Activated naive CD4-positive, alpha-beta T cell treated with anti-CD3 and anti-CD28 coated beads, Interleukin-2, amount 50 U/mL, for 24 hours (primary cell): ENCODE data around the gene REL.
"Not testable (repeated sequence)": the region's sequence is repeated elsewhere in the genome, so short reads cannot be mapped to it uniquely, and the experiment has no call there.

Experiments
- H3K27ac Mint-ChIP-seq: one replicate; pipeline ENCODE4 v1.8.0; 2021; ENCODE audit warnings: mild to moderate bottlenecking, mixed read lengths
- H3K27me3 Mint-ChIP-seq: one replicate; pipeline ENCODE4 v1.8.0; 2021; ENCODE audit warnings: mixed read lengths
- H3K36me3 Mint-ChIP-seq: one replicate; pipeline ENCODE4 v1.8.0; 2021; ENCODE audit warnings: mixed read lengths
- H3K4me1 Mint-ChIP-seq: one replicate; pipeline ENCODE4 v1.8.0; 2021; ENCODE audit warnings: mixed read lengths
- H3K4me3 Mint-ChIP-seq: one replicate; pipeline ENCODE4 v1.8.0; 2021; ENCODE audit warnings: mild to moderate bottlenecking, mixed read lengths
- H3K9me3 Mint-ChIP-seq: one replicate; pipeline ENCODE4 v1.8.0; 2021; ENCODE audit warnings: mixed read lengths

REL gene

DNA sequence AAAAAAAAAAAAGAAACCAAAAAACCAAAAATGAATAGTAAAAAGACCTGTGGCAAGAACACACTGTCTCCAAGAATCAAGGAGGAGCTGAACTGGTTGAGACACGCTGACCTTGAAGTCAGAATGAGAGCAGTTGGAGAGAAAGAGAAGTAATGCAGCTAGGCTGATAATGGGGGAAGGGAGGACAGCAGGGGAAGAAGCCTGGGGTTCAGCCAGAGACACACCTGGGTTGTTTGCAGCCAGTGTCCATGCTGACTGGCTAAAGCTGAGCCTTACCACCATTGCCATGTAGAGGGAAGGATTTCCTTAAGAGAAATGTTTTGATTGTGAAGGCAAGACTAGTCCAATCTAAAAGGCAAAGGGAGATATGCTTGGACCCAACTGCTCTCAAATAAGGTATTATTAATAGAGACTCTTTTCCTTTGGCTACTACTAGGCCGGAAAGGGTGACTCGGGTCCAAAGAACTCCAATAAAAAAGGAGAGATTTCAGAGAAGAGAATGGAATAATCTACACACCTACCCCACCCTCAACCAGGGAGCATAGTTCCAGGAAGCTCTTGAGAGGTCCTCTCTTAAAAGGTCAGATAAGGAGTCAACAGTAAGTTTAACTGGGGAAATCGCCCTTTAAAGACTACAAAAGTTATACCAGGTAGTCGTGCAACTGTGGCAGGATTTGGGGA, 25.2 kb upstream of the REL start:
- Mint-ChIP-seq H3K27ac (no peak overlapping the region), H3K27me3 (no peaks in the 10 kb centered on the region), H3K36me3 (no peaks in the 10 kb centered on the region), H3K9me3 (no peaks in the 10 kb centered on the region), H3K4me3 (no peak overlapping the region), H3K4me1 (peaks cover 1% of the 10 kb centered on the region)

DNA sequence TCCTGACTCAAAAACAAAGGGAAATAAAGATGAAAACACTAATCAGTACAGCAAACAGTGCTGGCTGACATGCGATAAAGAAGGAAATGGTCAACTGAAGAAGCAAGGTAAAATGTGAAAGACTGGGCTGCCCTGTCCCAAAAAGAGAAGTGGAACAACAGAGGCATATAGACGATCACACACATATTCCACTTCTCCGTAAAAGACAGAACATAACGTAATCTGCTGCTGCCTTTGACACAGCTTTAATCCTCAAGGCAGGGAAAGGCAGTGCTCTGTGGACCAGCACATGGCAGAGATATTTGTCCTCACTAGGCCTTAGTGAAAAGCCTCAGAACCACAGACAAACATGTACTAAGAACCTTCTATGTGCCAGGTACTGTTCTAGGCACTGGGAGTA, 24.3 kb upstream of the REL start:
- Mint-ChIP-seq H3K36me3 (no peaks in the 10 kb centered on the region), H3K4me3 (no peak overlapping the region), H3K9me3 (no peaks in the 10 kb centered on the region), H3K27me3 (no peaks in the 10 kb centered on the region), H3K27ac (no peak overlapping the region), H3K4me1 (no peaks in the 10 kb centered on the region)

DNA sequence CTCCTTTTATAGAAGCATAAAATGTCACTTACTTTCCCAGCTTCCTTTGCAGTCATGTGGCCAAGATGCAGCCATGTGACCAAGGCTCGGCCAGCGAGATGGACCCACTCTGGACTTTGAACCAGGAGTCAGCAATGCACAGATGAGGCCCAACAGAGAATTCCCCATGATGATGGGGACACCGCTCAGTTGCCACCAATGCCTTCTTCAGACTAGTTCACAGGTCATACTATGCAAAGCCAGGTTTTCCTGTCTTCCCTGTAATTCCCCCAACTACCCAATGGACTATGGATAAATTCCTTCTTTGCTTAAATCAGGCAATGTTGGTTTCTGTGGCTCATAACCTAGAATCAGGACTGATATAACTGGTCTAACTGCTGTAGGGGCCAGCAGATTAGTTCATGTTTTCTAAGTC, 22.5 kb upstream of the REL start:
- Mint-ChIP-seq H3K4me1 (peaks cover 5% of the 10 kb centered on the region), H3K27me3 (no peaks in the 10 kb centered on the region), H3K27ac (no peak overlapping the region), H3K9me3 (no peaks in the 10 kb centered on the region), H3K4me3 (no peak overlapping the region), H3K36me3 (peaks cover 3% of the 10 kb centered on the region)

DNA sequence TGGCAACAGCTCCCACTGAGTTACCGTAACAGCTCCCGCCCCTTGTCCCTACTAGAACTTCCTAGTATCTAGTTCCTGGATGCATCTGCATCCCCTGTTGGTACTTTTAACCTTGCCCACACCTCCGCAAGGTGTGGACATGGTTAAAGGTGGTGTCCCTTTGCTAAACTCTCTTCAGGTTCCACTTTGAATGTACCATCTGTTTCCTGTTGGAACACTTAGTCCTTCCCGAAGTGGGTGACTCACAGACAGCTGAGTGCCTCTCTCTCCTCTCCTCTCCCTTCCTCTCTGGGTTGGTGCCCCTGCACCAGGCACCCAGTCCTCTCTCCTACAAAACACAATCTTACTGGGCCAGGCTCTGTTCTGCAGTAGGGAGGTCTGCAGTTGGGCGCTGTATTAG, 19.6 kb upstream of the REL start:
- no peak overlapping the region for H3K27ac Mint-ChIP-seq

DNA sequence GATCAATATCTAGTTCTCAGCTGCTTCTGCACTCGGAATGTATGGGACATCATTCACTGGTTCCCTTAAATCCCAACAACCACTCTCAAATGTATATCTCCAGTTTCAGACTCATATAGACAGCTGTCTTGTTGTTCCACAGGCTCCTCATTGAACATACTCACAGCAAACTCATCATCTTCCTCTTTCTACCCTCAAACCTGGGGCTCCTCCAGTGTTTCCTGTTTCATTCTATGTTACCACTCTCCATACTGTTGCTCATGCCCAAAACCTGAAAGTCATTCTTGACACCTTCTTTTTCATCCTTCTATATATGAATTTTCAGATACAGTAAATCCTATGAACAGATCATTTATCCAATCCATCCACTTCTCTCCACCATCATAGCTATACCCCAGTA, 18.7 kb upstream of the REL start:
- H3K27ac Mint-ChIP-seq = no peak overlapping the region
- H3K27me3 Mint-ChIP-seq = no peaks in the 10 kb centered on the region
- peaks cover 15% of the 10 kb centered on the region for H3K9me3 Mint-ChIP-seq
- no peak overlapping the region for H3K4me3 Mint-ChIP-seq
- peaks cover 9% of the 10 kb centered on the region for H3K36me3 Mint-ChIP-seq
- H3K4me1 Mint-ChIP-seq = peaks cover 18% of the 10 kb centered on the region

More for the DNA sequence above, 19.6 kb upstream of the REL start:
- H3K36me3 Mint-ChIP-seq = peaks cover 3% of the 10 kb centered on the region
- H3K9me3 Mint-ChIP-seq = peaks cover 6% of the 10 kb centered on the region
- H3K4me3 Mint-ChIP-seq = no peak overlapping the region
- peaks cover 9% of the 10 kb centered on the region for H3K4me1 Mint-ChIP-seq
- H3K27me3 Mint-ChIP-seq = no peaks in the 10 kb centered on the region

DNA sequence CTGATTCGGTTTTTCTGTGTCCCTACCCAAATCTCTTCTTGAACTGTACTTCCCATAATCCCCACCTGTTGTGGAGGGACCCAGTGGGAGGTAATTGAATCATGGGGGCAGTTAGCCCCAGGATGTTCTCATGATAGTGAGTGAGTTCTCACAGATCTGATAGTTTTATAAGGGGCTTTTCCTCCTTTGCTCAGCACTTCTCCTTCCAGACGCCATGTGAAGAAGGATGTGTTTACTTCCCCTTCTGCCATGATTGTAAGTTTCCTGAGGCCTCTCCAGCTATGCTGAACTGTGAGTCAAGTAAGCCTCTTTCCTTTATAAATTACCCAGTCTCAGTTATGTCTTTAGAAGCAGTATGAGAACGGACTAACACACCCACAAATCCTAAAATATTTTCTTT, 16.0 kb upstream of the REL start:
- not testable (repeated sequence) for H3K4me3 Mint-ChIP-seq, H3K27ac Mint-ChIP-seq, H3K27me3 Mint-ChIP-seq
- Mint-ChIP-seq H3K4me1 (peaks cover 30% of the 10 kb centered on the region), H3K9me3 (peaks cover 20% of the 10 kb centered on the region), H3K36me3 (peaks cover 13% of the 10 kb centered on the region)

DNA sequence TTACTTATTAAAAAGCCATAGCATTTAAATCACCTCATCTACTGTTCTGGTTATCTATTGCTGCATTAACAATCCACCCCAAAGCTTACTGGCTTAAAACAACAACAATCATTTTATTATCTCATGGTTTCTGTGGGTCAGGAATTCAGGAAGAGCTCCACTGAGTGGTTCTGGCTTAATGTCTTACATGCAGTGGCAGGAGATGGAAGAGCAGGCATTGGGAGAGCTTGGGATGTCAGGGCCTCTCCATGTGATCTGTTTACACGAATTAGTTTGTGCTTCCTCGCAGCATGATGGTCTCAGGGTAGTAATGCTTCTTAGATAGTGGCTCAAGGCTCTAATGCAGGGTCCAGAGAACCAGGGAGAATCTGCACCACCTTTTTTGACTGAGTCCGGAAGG, 14.4 kb upstream of the REL start:
- Mint-ChIP-seq H3K27ac (peak overlapping the region; percentile 89), H3K4me3 (no peak overlapping the region), H3K36me3 (peaks cover 13% of the 10 kb centered on the region), H3K4me1 (peaks cover 31% of the 10 kb centered on the region), H3K27me3 (no peaks in the 10 kb centered on the region), H3K9me3 (peaks cover 20% of the 10 kb centered on the region)

DNA sequence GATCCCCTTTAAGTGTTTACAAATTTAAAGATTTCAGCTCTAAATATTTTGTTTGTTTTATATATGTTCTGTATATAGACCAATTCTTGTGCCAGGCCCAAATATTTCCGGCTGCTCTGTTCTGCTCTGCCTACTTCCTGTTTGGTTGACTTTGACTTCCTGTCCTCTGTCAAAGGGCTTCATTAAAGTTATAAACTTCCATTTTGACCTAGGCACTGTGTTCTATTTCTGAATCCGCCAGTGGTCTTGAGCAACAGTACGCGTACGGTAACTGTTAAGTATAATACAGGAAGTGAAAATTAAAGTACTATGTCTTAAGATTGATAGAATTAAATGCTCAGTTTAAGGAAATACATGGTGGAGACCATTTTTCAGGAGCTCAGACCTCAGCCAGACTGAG, 13.5 kb upstream of the REL start:
- Mint-ChIP-seq H3K9me3 (peaks cover 20% of the 10 kb centered on the region), H3K36me3 (peaks cover 11% of the 10 kb centered on the region), H3K4me3 (peak overlapping the region; percentile 57), H3K27me3 (no peaks in the 10 kb centered on the region), H3K27ac (peak overlapping the region; percentile 95), H3K4me1 (peaks cover 36% of the 10 kb centered on the region)

DNA sequence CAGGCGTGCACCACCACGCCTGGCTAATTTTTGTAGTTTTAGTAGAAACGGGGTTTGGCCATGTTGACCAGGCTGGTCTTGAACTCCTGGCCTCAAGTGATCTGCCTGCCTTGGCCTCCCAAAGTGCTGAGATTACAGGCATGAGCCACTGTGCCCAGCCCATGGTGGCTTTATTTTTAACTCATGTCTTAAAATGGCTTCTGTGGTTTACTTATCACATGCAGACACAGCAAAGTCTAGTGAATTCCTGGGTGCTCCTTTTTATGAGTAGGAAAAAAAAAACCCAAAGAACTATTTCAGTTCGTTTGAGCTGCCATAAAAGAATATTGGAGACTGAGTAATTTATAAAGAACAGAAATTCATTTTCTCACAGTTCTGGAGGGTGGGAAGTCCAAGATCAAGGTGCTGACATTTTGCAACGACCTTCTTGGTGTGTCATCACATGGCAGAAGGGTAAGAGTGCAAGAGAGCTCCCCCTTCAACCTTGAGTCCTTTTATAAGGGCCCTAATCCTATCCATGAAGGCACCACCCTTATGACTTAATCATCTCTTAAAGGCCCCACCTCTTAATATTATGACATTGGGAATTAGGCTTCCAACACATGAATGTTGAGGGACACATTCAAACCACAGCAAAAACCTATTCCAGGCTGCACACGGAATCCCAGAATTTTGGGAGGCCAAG, 12.6 kb upstream of the REL start:
- H3K4me3 Mint-ChIP-seq = no peak overlapping the region
- no peak overlapping the region for H3K27ac Mint-ChIP-seq
- peaks cover 10% of the 10 kb centered on the region for H3K36me3 Mint-ChIP-seq
- peaks cover 20% of the 10 kb centered on the region for H3K9me3 Mint-ChIP-seq
- H3K4me1 Mint-ChIP-seq = peaks cover 35% of the 10 kb centered on the region
- H3K27me3 Mint-ChIP-seq = no peaks in the 10 kb centered on the region

DNA sequence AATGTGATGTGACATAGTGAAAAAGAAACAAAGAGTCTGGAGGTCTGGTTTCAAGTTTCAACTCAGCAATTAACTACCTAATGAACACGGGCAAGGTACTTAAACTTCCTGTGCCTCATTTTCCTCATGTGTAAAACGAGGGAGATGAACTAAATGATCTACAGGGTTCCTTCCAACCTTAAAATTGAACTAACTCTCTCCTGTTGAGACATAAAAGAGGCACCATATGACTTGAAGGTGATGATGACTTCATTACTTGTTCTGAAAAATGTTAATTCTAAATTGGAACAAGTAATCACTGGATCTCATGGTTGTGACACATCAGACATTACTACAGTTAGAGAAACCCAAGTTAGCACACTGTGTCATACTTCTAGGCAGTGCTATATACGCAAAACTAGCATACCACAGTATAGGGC, 8.9 kb upstream of the REL start:
- peaks cover 6% of the 10 kb centered on the region for H3K9me3 Mint-ChIP-seq
- H3K4me1 Mint-ChIP-seq = peaks cover 23% of the 10 kb centered on the region
- no peaks in the 10 kb centered on the region for H3K27me3 Mint-ChIP-seq
- peaks cover 4% of the 10 kb centered on the region for H3K36me3 Mint-ChIP-seq
- H3K27ac Mint-ChIP-seq = peak overlapping the region; percentile 90
- peak overlapping the region; percentile 39 for H3K4me3 Mint-ChIP-seq

DNA sequence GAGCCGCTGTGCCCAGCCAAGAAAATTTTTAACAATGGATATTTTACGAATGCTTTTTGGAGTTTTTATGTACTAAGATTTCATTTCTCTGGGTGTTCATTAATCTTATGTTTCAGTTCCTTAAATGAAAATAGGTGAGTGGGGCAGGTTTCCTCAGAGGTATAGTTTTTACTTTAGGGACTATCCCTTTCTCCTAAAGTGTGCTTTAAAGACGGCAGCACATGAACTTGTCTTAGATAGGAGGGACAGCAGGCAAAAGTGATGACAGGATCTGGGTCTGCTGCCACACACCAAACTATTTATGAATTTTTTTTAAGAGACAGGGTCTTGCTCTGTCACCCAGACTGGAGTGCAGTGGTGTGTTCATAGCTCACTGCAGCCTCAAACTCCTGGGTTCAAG, 8.0 kb upstream of the REL start:
- H3K27ac Mint-ChIP-seq = no peak overlapping the region
- H3K9me3 Mint-ChIP-seq = no peaks in the 10 kb centered on the region
- H3K27me3 Mint-ChIP-seq = no peaks in the 10 kb centered on the region
- H3K4me3 Mint-ChIP-seq = no peak overlapping the region
- H3K36me3 Mint-ChIP-seq = no peaks in the 10 kb centered on the region
- peaks cover 14% of the 10 kb centered on the region for H3K4me1 Mint-ChIP-seq

DNA sequence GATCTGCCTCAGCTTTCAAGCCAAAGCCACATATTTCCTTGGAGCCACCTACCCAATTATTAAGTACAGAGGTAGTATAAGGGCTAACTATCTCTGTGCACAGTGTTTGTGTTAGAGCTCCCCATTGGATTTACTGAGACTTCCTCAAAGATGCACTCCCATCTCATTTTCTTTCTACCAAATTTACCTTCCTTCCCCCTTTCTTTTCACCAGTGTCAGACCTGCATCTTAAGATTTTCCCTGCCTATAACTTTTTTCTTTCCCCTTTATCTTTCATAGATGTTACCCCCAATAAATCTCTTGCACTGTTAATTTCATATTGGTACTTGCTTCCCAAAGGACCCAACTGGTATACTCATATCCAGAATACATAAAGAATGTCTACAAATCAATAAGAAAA, 5.9 kb upstream of the REL start:
- no peak overlapping the region for H3K27ac Mint-ChIP-seq
- peaks cover 19% of the 10 kb centered on the region for H3K4me1 Mint-ChIP-seq
- no peak overlapping the region for H3K4me3 Mint-ChIP-seq
- H3K27me3 Mint-ChIP-seq = no peaks in the 10 kb centered on the region
- H3K36me3 Mint-ChIP-seq = no peaks in the 10 kb centered on the region
- no peaks in the 10 kb centered on the region for H3K9me3 Mint-ChIP-seq

DNA sequence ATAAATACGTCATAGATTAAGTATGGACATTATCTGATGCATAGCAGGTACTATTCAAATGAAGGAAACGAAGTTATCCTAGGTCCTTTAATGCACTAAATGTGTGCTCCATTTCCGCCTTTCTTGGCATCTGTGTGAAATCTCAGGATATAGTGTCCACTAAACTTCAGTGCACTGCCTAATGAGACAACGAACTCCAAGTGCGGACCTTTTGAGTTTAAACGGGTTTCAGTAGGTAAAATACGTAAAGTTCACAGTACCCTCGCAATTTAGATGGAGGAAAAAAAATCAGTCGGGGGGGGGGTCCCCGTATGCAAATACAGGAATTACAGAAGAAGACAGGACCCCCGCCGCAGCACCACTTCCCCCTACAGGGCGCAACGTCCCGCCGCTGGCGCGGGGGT, 729 bp upstream of the REL start:
- no peaks in the 10 kb centered on the region for H3K27me3 Mint-ChIP-seq
- H3K9me3 Mint-ChIP-seq = no peaks in the 10 kb centered on the region
- H3K27ac Mint-ChIP-seq = peak overlapping the region; percentile 98
- H3K4me1 Mint-ChIP-seq = peaks cover 16% of the 10 kb centered on the region
- H3K4me3 Mint-ChIP-seq = peak overlapping the region; percentile 91
- peaks cover 22% of the 10 kb centered on the region for H3K36me3 Mint-ChIP-seq

DNA sequence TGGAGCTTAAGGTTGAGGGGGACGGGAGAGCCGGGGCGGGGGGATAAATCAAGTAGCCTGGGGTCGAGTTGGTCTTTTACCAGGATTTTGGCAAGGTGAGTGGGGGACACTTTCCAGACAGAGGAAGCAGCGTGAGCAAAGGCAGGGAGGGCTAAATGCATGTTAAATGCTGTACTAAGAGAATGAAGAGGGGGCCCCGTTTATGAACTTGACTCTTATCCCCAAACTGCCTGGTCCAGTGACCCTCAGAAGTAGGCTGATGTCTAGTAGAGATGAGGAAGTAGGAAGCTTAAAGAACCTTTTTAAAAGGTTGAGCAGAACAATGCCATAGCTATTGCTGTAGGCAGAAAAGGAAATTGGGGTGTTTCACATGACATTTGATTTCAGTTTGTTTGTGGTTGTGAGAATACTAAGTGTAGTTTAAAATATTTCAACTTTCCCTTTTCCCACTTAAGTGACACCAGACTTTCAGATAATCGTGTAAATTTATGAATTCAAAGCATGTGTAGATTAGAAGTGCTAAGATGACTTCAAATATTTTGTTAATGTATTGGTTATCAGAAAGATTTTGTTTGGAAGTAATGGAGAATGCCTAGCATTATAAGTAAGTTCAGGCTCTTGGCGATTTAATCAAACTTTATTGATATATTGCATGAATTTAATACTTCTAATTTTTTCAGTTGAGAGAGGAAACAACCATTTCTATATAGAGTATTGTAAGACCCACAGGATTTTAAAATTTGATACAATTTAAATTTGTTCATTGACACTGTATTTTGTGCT, 1.8 kb downstream of the REL start:
- Mint-ChIP-seq H3K4me3 (peak overlapping the region; percentile 100), H3K27me3 (no peaks in the 10 kb centered on the region), H3K4me1 (peaks cover 33% of the 10 kb centered on the region), H3K27ac (peak overlapping the region; percentile 97), H3K36me3 (peaks cover 29% of the 10 kb centered on the region), H3K9me3 (no peaks in the 10 kb centered on the region)

DNA sequence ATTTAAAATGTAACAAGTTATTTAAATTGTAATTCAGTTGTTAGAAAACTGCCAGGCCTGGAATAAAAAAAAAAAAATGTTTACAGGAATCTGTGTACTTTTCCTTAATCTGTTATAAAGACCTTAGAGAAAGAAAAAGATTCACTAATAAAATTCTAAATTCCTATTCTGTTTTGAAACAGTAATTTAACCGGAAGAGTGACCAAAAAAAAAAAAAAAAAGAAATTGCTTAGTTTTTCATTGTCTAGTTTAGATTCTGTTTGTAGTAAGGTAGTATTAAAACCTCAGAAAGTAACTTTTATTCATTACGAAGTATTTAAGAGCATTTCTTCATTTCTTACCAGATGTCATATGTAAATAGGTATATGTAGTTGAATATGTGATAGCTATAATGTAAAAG, 2.5 kb downstream of the REL start:
- Mint-ChIP-seq H3K27ac (peak overlapping the region; percentile 97), H3K4me3 (peak overlapping the region; percentile 100), H3K36me3 (peaks cover 34% of the 10 kb centered on the region), H3K4me1 (peaks cover 40% of the 10 kb centered on the region), H3K9me3 (no peaks in the 10 kb centered on the region), H3K27me3 (no peaks in the 10 kb centered on the region)

DNA sequence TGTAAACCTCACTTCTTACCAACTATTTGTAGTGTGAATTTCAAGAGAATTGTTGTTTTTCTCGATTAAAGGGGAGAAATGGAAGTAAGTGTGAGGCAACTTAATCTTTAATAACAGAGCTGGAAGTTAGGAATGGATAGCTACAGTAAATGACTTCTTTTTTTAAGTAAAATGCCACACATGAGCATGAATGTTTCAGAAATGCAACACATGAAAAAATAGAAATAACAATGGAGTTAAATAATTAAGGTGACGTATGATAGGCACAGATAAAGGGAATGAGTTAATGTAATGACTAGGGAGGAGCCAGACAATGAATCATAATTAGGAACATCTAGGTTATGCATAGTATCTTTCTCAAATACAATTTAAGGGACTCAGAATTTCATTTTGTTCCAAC, 3.4 kb downstream of the REL start:
- Mint-ChIP-seq H3K9me3 (no peaks in the 10 kb centered on the region), H3K4me1 (peaks cover 47% of the 10 kb centered on the region), H3K27me3 (no peaks in the 10 kb centered on the region), H3K27ac (peak overlapping the region; percentile 64), H3K4me3 (peak overlapping the region; percentile 100), H3K36me3 (peaks cover 40% of the 10 kb centered on the region)
